ENCODE results near the gene TACC2.

TACC2 gene

GRCh38 chr10:122232769-122233168 is 243.8 kb downstream of the TACC2 start:
- no peak for DNase-seq

- DNase-seq: no peak
These were observed 244.9 kb downstream of the TACC2 start for GRCh38 chr10:122233857-122234348.

- no peak for DNase-seq
These were observed 245.5 kb downstream of the TACC2 start for GRCh38 chr10:122234416-122234815.

- DNase-seq: no peak
These were observed 247.8 kb downstream of the TACC2 start for GRCh38 chr10:122236690-122237306.

GRCh38 chr10:122237331-122237990 is 248.5 kb downstream of the TACC2 start:
- no peak for DNase-seq

- no peak for DNase-seq
These were observed 250.8 kb downstream of the TACC2 start for GRCh38 chr10:122239578-122240257.

GRCh38 chr10:122240401-122240800 is 251.4 kb downstream of the TACC2 start:
- DNase-seq: no peak

- DNase-seq: no peak
These were observed 252.9 kb downstream of the TACC2 start for GRCh38 chr10:122241836-122242235.

GRCh38 chr10:122243550-122243949 is 254.6 kb downstream of the TACC2 start:
- no peak for DNase-seq

- DNase-seq: no peak
These were observed 255.3 kb downstream of the TACC2 start for GRCh38 chr10:122244001-122244975.

- no peak for DNase-seq
These were observed 256.2 kb downstream of the TACC2 start for GRCh38 chr10:122245136-122245535.

GRCh38 chr10:122245897-122246296 is 256.9 kb downstream of the TACC2 start:
- no peak for DNase-seq

GRCh38 chr10:122246830-122247520 is 258.0 kb downstream of the TACC2 start:
- no peak for DNase-seq

GRCh38 chr10:122248356-122249302 is 259.7 kb downstream of the TACC2 start:
- no peak for DNase-seq

- DNase-seq: no peak
These were observed 260.4 kb downstream of the TACC2 start for GRCh38 chr10:122249303-122249850.

GRCh38 chr10:122249991-122250750 is 261.2 kb downstream of the TACC2 start:
- DNase-seq: no peak

GRCh38 chr10:122251459-122252255 is 262.7 kb downstream of the TACC2 start:
- DNase-seq: no peak

GRCh38 chr10:122252805-122253204 is 263.8 kb downstream of the TACC2 start:
- DNase-seq: no peak

- DNase-seq: no peak
These were observed 264.6 kb downstream of the TACC2 start for GRCh38 chr10:122253605-122254004.
